OCI-LY3 (cell line): ENCODE measurements around the gene MAP1LC3B2.

Experiments used
- CTCF ChIP-seq: fragments of 200-600, 300-600 bp; sonication (generic); IDR thresholded peaks from 2 replicates; pipeline ENCODE4 v1.5.1; 2014; ENCODE audit warnings: antibody characterized with exemption, low read length, low read depth
- EZH2phosphoT487 ChIP-seq: fragments of 200-600 bp; shearing (Covaris generic); IDR thresholded peaks from 2 replicates; pipeline ENCODE4 v1.6.1; 2018; ENCODE audit warnings: antibody characterized with exemption, mixed run types, low read depth

GRCh38 chr12:116540622-116541152 lies 18.5 kb upstream of the MAP1LC3B2 start:
- TF ChIP-seq CTCF: no peak
- no peak for TF ChIP-seq EZH2phosphoT487
